OCI-LY7 (cell line): Measurements from ENCODE around the gene CDC42.

Source experiments
- CTCF ChIP-seq: fragments of 200-600 bp; sonication (generic); conservative IDR thresholded peaks from 2 replicates; pipeline ENCODE4 v1.5.1; 2014; ENCODE audit warnings: mild to moderate bottlenecking, antibody characterized with exemption, low read length, moderate library complexity, mixed read lengths
- EZH2phosphoT487 ChIP-seq: fragments of 200-600 bp; sonication (generic); IDR thresholded peaks from 2 replicates; pipeline ENCODE4 v1.6.1; 2018; ENCODE audit warnings: low read depth, borderline replicate concordance, mild to moderate bottlenecking, mixed run types, antibody characterized with exemption, low read length, moderate library complexity, mixed read lengths

GRCh38 chr1:22122273-22123070, 70.0 kb downstream of the CDC42 start:
- TF ChIP-seq CTCF: no peak
- no peak for TF ChIP-seq EZH2phosphoT487
